ENCODE results near the gene HOXB3.

DNA sequence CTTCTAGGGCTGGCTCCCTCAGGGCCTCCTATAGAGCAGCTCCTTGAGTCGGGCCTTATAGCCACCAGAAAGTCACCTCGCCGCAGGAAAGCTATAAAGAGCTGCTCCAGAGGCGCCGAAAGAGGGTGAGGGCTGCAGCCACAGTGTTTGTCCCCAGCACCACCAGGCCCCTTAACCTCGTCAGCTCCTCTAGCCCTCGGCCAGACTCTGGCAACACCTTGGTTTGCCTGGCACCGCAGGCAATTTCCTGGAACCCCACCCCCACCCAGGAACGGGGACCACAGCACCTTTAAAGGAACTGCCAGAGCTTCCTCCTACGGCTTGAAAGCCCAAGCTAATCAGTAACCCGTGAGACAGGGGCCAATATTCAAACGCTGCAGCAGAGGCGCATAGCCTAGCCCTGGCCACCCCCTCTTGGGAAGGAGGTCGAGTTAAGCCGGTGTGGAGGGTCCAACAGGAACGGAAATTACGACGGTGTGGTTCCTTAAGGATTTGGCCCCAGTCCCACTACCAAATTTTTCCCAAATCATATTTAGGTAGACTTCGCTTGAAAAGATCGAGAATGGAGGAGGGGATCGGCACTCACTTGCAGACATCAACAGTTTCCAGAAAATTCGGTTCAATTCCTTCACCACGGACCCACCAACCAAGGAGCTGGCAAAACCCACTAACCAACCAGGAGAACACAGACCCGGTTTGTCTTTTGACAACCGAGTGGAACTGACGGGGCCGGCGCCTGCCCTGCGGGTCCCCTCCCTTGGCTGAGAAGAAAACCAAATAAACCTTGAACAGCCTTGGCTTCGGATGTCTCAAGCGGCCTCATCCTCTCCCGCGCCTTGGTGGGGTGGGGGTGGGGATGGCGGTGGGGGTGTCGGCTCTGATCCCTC is 11.7 kb upstream of the HOXB3 start:
- TF ChIP-seq CTCF (IDR thresholded peaks at IDR 0.05): no peak
- peak; percentile 29 for TF ChIP-seq POLR2A (IDR thresholded peaks at IDR 0.05)
- TF ChIP-seq EP300 (IDR thresholded peaks at IDR 0.05; ENCODE audit: low read depth): no peak
- TF ChIP-seq POLR2AphosphoS5 (IDR thresholded peaks at IDR 0.05): peak; percentile 20 to 46 (median 24)

Data from transverse colon (tissue), 4 donors.